Measurements from ENCODE around the gene MEIKIN.

- TF ChIP-seq ZNF781 (CRISPR knock-in tag; IDR thresholded peaks at IDR 0.05; ENCODE audit: borderline replicate concordance, not compliant biosample characterization) (no peak), FOXJ3 (CRISPR knock-in tag; IDR thresholded peaks at IDR 0.05; ENCODE audit: borderline replicate concordance) (no peak), SNAPC5 (CRISPR knock-in tag; IDR thresholded peaks at IDR 0.05; ENCODE audit: borderline replicate concordance) (no peak), MYC (CRISPR knock-in tag; IDR thresholded peaks at IDR 0.05; ENCODE audit: borderline replicate concordance) (no peak), TCF7 (IDR thresholded peaks at IDR 0.05; ENCODE audit: low read depth) (no peak), CTCF (CRISPR knock-in tag; IDR thresholded peaks at IDR 0.05) (no peak), EZH2 (conservative IDR thresholded peaks at IDR 0.05; ENCODE audit: low read depth, low read length) (no peak)
- TF ChIP-seq, protein P1, sequence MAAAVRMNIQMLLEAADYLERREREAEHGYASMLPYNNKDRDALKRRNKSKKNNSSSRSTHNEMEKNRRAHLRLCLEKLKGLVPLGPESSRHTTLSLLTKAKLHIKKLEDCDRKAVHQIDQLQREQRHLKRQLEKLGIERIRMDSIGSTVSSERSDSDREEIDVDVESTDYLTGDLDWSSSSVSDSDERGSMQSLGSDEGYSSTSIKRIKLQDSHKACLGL (CRISPR knock-in tag; IDR thresholded peaks at IDR 0.05) = no peak
Observed at GRCh38 chr5:131782717-131783116, 162.7 kb downstream of the MEIKIN start.
